Gastrocnemius medialis (tissue), 4 donors: ENCODE data around the gene TINCR.

Experiments
- CTCF ChIP-seq, 5 experiments: fragments of 450-650 bp in 3 of 5; fragments of 200-600 bp in 2 of 5; sonication (generic) in 2 of 5; IDR thresholded peaks in 4 of 5; conservative IDR thresholded peaks in 1 of 5; 1 replicate in 4 of 5; 2 replicates in 1 of 5; pipeline ENCODE4 v1.5.1; 2016 to 2019; ENCODE audit warnings: antibody characterized with exemption in 5 of 5, mild to moderate bottlenecking in 3 of 5, moderate library complexity in 3 of 5
- POLR2A ChIP-seq, 2 donors: fragments of 450-650 bp; IDR thresholded peaks; one replicate each; pipeline ENCODE4 v1.6.1; 2017; ENCODE audit warnings: antibody characterized with exemption in 2 of 2, mild to moderate bottlenecking in 2 of 2, moderate library complexity in 2 of 2

GRCh38 chr19:5563008-5563431, 4.7 kb downstream of the TINCR start:
- TF ChIP-seq POLR2A (IDR thresholded peaks at IDR 0.05) (no peak), CTCF (IDR thresholded peaks at IDR 0.05 in 4 of 5, conservative IDR thresholded peaks at IDR 0.05 in 1 of 5) (no peak)
